Right atrium auricular region (tissue), 2 donors: ENCODE measurements around the gene RPS19BP1. TPM values are rescaled to one million over a fixed set of nuclear protein-coding genes. Genes with fewer than 3 reads are reported as not detected.

Experiments
- DNase-seq: peaks from one replicate; pipeline ENCODE4 v3.0.0-alpha.2; 2019; ENCODE audit warnings: low spot score
- H3K27ac ChIP-seq, 2 donors: fragments of 200-600 bp; sonication (generic); 1 replicate in 1 of 2; 2 replicates in 1 of 2; pipeline ENCODE4 v1.5.1; 2016 to 2019
- H3K27me3 ChIP-seq, 2 donors: fragments of 200-600 bp; sonication (generic); one replicate each; pipeline versions ENCODE4 v1.5.1 to v1.6.0; 2017 to 2019
- H3K36me3 ChIP-seq: fragments of 200-600 bp; sonication (generic); one replicate; pipeline ENCODE4 v1.5.1; 2016
- H3K4me1 ChIP-seq, 2 donors: fragments of 200-600 bp; sonication (generic); one replicate each; pipeline versions ENCODE4 v1.5.1 to v1.6.0; 2017 to 2019
- H3K4me3 ChIP-seq, 2 donors: fragments of 200-600 bp; sonication (generic); 1 replicate in 1 of 2; 2 replicates in 1 of 2; pipeline ENCODE4 v1.5.1; 2017 to 2019; ENCODE audit warnings: mild to moderate bottlenecking in 1 of 2, moderate library complexity in 1 of 2
- H3K9me3 ChIP-seq, 2 donors: fragments of 200-600 bp; sonication (generic); one replicate each; pipeline ENCODE4 v1.5.1; 2019
- CTCF ChIP-seq, 2 donors: fragments of 200-600 bp; sonication (generic); IDR thresholded peaks; one replicate each; pipeline ENCODE4 v1.5.1; 2019; ENCODE audit warnings: antibody characterized with exemption in 2 of 2
- total RNA-seq, 2 donors: library from RNA; depleted of rRNA; stranded (reverse); fragments of >200 nt; gene quantifications; one replicate each; pipeline ENCODE4 v1.1.0, GENCODE V29; 2016

The RPS19BP1 gene
- total RNA-seq, 2 donors from 2014 or later, result 88.1 to 135 TPM

DNA sequence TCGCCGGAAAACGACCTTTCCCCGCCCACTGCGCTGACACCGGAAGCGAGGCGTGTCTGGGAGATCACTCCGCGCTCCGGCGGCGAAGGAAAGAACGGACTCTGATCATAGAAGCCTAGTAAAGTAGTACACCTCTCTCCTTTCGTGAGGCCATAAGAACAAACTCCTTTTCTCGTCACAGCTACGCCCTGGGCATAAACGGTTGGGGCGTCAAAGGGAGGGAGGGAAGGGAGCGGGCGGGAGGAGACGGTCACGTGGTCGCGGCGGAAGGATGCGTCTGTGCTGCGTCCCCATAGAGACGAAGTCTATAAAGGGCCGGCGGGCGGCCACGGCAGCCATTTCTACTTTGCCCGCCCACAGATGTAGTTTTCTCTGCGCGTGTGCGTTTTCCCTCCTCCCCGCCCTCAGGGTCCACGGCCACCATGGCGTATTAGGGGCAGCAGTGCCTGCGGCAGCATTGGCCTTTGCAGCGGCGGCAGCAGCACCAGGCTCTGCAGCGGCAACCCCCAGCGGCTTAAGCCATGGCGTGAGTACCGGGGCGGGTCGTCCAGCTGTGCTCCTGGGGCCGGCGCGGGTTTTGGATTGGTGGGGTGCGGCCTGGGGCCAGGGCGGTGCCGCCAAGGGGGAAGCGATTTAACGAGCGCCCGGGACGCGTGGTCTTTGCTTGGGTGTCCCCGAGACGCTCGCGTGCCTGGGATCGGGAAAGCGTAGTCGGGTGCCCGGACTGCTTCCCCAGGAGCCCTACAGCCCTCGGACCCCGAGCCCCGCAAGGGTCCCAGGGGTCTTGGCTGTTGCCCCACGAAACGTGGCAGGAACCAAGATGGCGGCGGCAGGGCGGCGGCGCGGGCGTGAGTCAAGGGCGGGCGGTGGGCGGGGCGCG is 12.1 kb downstream of the RPS19BP1 start, which contains the start of gene ATF4:
Gene ATF4 (plus strand): TSS at position 337 of the 880 bp plus-strand sequence. CDS start 884 bp downstream, outside the sequence.
- Histone ChIP-seq H3K4me3 (peak within 1 kb of the TSS; percentile 100), H3K36me3 (peaks cover 60% of the 10 kb centered on the region), H3K27ac (peak within 1 kb of the TSS; percentile 99 to 100), H3K27me3 (no peaks in the 10 kb centered on the region), H3K4me1 (peaks cover 0 to 55% of the 10 kb centered on the region in 2 donors), H3K9me3 (no peaks in the 10 kb centered on the region)
- no peak for TF ChIP-seq CTCF (IDR thresholded peaks at IDR 0.05)
- peak; percentile 90 for DNase-seq

DNA sequence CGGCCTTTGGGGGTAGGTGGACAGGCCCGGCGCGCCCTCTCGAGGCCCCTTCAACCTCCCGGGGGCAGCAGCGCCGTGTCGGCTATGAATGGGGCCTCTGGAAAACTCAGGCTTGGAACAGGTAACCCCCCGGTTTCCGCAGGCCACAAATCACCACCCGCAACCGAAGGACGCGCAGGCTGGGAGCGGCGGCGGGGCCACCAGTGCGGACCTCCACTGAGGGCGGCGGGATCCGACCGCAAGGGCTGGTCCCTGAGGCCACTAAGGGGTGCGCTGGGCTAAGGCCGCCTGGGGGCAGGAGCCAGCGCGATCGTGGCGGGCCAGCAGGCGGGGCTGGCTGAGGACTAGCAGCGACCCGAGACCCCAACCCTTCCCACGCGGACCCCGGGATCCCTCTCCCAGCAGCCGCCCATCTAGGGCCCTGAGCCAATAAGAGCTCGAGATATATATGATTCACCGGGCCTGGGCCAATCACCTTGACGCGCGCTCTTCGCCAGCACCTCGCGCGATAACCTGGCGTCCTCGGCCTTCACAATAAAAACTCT is 12.8 kb downstream of the RPS19BP1 start:
- peak overlapping the region; percentile 99 to 100 for H3K27ac ChIP-seq
- H3K4me3 ChIP-seq, result peak overlapping the region; percentile 100
- no peaks in the 10 kb centered on the region for H3K9me3 ChIP-seq
- no peaks in the 10 kb centered on the region for H3K27me3 ChIP-seq
- DNase-seq, result peak; percentile 99
- peaks cover 60% of the 10 kb centered on the region for H3K36me3 ChIP-seq
- peak; percentile 9 to 75 for TF ChIP-seq CTCF (IDR thresholded peaks at IDR 0.05)
- peaks cover 0 to 48% of the 10 kb centered on the region in 2 donors for H3K4me1 ChIP-seq

- no peak for DNase-seq
- Histone ChIP-seq H3K27me3 (no peaks in the 10 kb centered on the region), H3K36me3 (peaks cover 60% of the 10 kb centered on the region), H3K4me3 (peak overlapping the region; percentile 100), H3K4me1 (peaks cover 0 to 44% of the 10 kb centered on the region in 2 donors), H3K27ac (peak overlapping the region; percentile 99 to 100), H3K9me3 (no peaks in the 10 kb centered on the region)
- no peak for TF ChIP-seq CTCF (IDR thresholded peaks at IDR 0.05)
These were observed 13.4 kb downstream of the RPS19BP1 start for GRCh38 chr22:39518996-39519680.

DNA sequence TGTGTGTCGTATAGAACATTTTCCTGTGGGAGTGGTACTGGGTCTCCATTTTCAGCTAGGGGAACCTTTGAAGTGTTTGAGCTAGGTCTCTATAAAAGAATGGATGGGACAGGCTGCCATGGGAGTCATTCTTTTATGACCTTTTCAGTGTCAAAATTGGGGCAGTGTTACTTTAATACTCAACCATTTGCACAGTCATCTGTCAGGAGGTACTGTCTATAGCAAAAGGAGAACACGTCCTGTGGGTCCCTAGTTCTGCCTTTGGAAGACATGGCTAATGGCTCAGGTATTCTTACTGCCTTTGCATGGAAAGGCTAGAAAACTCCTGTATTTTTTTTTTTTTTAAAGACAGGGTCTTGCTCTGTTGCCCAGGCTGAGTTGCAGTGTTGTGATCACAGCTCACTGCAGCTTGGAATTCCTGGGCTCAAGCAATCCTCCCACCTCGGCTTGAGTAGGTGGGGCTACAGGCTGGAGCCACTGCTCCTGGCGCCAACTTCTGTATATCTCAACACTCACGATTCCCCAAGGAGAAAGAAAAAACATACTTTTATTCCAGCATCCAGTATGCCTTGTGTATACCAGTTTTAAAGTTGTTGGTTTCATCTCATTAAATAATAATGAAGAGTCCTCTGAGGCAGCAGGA is 14.3 kb downstream of the RPS19BP1 start:
- Histone ChIP-seq H3K9me3 (no peaks in the 10 kb centered on the region), H3K27me3 (no peaks in the 10 kb centered on the region), H3K27ac (no peak overlapping the region), H3K4me3 (no peak overlapping the region), H3K4me1 (peaks cover 0 to 40% of the 10 kb centered on the region in 2 donors), H3K36me3 (peaks cover 62% of the 10 kb centered on the region)
- no peak for DNase-seq
- TF ChIP-seq CTCF (IDR thresholded peaks at IDR 0.05), result no peak

- H3K36me3 ChIP-seq, result peaks cover 62% of the 10 kb centered on the region
These were observed 15.1 kb downstream of the RPS19BP1 start for GRCh38 chr22:39517470-39517869.

More at GRCh38 chr22:39517470-39517869, 15.1 kb downstream of the RPS19BP1 start:
- no peaks in the 10 kb centered on the region for H3K27me3 ChIP-seq
- H3K27ac ChIP-seq, result no peak overlapping the region
- no peak overlapping the region for H3K4me3 ChIP-seq
- no peaks in the 10 kb centered on the region for H3K9me3 ChIP-seq
- no peak for TF ChIP-seq CTCF (IDR thresholded peaks at IDR 0.05)
- DNase-seq, result no peak
- H3K4me1 ChIP-seq, result peaks cover 0 to 32% of the 10 kb centered on the region in 2 donors
